NCI-H2107 treated with DMSO at 0.1 percent for 48 hours (cell line): ENCODE results near the gene ENTPD6.
A peak's percentile ranks its signal among the peaks of the same experiment; 100 is the strongest.

Experiments used
- DNase-seq: peaks from one replicate; lab custom pipeline; 2025; ENCODE audit not compliant: unreplicated experiment; lab: John Stamatoyannopoulos, UW

The ENTPD6 gene

GRCh38 chr20:25187635-25188034, 7.9 kb upstream of the ENTPD6 start:
- DNase-seq: no peak

DNA sequence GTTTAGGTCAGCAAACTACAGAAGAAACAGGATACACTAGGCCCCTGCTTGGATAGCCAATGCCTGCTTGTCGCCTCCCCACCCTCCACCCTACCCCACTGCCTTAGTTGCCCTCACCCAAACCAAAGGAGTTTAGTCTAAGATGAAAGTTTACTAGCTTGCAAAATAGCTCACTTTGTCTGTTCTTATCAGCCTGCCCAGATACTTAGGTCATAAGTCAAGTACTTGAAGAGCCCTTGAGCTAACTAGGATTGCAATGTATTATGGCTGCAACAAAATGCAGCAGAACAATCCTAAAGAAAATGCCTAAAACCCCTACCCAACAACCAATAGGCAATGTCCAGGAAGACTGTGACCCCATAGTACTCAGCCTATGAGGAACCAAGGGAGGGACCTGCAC, 7.3 kb upstream of the ENTPD6 start:
- DNase-seq: no peak

DNA sequence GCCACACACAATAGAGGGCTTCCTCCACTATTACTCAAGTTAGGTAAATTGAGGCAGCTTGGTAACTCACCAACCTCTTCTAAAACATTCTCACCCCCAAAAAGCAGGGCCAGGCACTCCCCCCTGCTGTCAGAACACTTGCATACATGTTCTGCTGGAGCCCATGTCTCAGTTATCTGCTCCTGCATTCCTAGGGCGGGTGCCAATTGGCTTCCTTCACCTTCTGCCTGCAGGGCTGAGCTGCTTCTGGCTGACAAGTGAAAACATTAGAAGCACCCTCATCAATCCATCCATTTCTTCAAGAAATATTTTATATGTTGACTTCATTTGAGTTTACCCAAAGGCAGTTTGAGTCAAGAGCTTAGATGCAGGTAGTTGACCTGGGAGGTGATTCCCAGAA, 4.5 kb upstream of the ENTPD6 start:
- no peak for DNase-seq

GRCh38 chr20:25191689-25192088, 3.8 kb upstream of the ENTPD6 start:
- DNase-seq: no peak

DNA sequence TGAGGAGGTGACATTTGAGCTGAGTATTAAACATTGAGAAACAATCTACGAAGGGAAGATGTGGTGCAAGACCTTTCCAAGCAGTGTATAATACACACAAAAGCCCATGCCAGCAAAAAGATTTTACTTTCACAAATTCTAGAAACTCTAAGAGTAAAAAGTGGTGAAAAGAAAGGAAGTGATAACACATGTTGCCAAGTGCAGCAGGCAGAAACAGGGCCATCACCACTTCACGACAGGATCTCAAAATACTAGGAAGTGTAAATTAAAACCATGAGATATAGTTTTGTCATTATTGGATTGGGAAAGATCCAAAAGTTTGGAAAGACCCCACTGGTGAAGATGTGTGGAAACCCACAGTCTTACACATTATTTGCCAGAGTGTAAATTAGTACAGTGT, 1.7 kb upstream of the ENTPD6 start:
- DNase-seq: no peak

DNA sequence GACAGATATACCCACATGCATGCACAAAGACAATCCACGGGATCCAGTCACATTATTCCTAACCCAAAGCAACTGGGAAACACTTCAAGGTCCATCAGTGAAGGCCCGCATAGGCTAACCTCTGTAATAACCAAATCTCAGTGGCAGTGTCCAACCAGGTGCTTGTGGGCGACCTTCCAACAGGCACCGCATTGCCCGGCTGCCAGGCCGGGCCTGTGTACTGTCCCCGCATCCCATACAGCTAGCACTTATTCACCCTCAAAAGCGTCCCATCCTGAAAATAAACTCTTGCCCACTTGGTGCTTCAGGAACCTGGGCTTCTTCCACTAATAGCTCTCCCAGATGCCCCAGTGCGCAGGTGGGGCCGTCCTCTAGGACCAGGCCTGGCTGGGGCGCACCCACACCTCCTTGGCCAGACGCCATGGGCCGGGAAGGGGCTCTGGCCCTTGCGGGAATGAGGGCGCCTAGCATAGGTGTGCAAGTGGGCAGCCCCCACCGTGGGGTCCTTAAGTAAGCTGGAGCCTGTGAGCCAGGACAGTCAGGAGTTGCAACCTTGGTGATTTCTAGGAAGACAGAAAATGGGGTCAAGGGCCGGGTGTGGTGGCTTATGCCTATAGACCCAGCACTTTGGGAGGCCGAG, 1.1 kb upstream of the ENTPD6 start:
- DNase-seq: no peak

DNA sequence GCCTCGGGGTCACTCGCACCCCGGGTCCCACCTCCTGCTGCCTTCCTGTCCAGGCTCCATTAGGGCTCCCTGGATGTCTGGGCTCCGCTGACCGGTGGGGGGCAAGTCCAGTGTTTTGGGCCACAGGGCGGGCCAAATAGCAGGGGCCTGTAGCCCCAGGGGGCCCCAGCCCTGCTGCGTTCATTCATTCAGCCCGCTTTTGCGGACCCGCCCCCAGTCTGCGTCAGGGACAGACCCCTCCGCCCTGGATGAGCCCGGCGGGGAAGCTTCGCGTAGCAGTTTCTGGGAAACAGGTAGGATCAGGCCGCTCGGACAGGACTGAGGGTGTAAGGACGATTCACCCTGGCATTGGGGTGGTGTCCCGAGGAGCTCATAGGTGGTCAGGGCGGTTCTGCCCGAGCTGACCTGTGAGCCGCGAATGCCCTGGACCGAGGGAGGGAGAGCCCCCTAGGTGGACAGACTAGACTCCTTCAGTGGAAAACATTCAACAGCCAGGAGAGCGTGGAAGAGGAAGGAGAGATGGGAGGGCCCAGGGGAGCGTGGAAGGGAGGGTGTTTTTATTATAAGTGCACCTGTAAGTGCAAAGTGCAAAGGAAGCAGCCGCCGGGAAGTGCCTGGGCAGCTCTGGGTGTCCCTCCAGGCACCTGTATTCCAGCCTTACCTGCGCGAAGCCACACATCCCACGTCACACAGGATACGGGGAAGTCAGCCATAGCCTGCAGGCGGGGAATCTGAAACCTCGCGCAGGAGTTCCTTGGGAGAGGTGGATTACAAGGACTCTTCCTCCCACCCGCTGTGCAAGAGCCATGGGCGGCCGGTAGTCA, 662 bp downstream of the ENTPD6 start:
- DNase-seq: peak; percentile 42

DNA sequence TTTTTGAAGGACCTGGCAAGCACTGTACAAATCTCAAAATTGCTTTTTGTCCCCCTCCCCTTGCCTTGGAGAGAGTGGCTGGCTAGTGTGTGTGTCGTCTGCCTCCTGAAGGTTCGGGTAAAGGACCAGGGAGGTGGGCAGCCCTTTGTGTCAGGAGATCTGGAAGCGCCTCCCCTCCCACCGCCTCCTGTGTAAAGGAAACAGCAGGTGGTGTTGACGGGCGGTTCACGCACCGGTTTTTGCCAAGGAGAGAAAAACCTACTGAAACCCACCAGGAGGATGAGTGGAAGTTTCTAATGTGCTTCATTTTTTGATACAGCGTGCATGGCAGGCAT, 1.2 kb downstream of the ENTPD6 start:
- DNase-seq: peak; percentile 42

DNA sequence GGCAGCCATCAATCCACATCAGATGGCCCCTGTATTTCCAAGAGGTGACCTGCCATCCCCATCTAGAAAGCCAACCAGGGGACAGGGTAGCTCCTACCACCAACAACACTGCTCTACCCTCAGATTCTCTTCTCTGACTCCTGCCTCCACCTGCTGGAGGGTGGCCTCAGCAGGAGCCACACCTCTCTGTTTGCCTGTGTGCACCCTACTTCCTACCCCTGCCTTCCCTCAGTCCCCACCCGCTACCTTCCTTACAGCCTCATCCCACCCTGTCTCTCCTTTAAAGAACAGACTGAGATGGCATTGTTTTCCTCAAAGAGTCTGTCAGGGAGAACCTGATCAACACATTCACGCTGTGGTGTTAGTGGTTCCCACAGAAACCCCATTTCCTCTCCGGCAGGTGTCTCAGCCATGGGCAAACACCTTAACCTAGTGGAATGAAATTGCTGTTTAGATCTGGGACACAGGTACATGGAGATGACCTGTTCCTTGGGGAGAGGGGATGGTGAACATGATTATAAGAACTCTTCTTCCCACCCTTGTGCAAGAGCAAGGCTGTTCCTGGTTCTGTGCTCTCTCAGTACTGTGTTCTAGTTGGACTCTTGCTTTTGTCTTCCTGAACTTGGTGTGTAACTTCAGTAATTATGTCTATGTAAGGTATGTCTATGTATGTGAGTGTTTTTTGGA, 1.8 kb downstream of the ENTPD6 start:
- peak; percentile 9 for DNase-seq

DNA sequence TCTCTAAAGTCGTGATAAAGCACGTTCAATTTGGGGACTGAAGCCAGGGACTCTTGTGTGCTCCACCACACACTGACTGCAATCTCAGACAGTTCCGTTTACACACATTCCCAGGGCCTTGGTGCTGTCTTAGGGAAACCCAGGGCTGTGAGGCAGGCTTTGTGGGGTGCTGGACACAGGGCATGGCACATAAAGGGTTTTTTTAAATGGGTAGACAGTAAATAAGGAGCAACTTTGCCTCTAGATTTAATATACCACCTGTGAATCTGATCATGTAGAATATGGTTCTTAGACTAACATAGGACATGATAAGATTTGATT, 2.3 kb downstream of the ENTPD6 start:
- no peak for DNase-seq

DNA sequence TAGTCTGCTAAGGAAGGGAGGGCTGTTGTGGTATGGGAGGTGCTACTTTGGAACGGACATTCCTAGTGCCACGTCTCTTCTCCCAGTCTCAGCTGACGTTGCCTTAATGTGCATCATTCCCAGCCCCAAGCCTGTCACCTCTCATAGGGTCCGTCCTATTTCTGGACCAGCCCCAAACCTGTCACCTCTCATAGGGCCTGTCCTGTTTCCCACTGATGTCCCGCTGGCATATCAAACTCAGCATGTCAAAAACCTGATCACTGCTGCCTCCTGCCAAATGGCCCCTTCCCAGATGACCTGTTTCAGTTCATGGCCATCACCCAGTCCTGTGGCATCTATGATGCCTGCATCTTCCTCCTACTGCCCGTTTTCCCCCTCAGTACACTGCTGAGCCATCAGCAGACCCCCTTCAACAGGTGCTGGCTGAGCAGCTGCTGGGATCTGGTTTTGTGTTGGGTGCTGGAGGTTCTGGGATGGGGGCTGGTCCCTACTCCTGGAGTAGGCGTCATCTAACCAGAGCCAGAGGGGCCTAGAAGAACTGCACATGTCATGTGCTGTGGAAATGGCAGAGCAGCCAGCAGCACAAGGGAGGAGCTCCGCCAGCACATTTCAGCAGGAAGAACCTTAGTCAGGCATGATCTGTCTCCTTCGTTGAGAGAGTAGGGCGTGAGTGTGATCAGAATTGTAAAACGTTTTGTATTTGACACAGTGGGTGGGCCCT, 3.3 kb downstream of the ENTPD6 start:
- no peak for DNase-seq

DNA sequence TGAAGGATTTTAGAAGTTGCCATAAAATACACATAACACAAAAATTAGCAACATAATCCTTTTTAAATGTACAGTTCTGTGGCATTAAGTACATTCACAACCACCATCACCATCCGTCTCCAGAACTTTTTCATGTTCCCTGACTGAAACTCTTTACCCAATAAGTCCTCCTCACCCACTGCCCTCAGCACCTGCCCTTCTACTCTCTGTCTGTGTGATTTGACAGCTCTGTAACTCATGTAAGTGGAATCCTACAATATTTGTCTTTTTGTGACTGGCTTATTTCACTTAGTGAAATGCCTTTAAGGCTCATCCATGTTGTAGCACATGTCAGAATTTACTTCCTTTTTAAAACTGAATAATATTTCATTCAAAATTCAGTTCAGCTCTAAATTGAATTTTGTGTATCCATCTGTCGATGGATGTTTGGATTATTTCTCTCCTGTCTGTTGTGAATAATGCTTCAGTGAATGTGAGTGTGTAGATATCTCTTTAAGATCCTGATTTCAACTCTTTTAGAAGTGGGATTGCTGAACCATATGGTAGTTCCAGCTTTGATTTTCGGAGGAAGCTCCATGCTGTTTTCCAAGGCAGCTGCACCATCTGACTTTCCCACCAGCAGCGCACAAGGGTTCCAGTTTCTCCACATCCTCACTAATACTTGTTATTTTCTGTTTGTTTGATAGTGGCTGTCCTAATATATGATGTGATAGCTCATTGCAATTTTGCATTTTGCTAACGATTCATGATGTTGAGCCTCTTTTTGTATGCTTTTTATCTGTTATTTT, 4.2 kb downstream of the ENTPD6 start:
- no peak for DNase-seq

- DNase-seq: no peak
Observed at GRCh38 chr20:25203089-25203488, 7.6 kb downstream of the ENTPD6 start.

GRCh38 chr20:25203871-25204320, 8.4 kb downstream of the ENTPD6 start:
- DNase-seq: no peak

DNA sequence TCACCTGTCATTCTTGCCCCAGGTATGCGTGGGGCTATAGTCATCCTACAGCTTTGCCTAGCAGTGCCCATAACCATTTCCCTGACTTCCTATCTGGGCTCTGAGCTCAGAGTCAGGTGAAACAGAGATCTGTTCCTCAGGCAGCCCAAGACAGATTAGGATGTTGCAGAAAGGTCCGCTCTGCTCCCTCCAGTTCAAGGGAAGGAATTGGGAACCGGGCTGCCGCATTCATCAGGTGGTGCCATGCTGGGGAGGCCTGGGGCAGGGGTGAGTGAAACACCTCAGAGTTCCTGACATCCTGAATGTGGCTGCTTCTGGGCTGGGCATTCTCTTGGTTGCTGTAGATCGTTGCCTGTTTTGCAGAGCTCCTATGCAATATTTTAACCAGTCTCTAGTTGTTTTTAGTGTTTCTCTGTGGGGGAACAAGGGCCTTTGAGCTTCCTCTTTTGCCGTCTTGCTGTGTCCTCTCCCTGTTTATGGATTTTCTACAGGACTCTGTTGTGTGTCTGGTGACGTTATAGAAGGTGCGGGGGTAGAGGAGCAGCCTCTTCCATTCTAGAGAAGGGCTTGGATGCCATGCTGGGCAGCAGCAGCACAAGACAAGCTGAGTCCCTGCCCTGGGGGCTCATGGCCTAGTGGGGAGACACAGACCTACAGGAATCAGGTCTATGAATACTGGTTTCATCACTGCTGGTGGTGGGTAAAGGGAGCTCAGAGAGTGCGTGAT, 9.2 kb downstream of the ENTPD6 start:
- DNase-seq: no peak

DNA sequence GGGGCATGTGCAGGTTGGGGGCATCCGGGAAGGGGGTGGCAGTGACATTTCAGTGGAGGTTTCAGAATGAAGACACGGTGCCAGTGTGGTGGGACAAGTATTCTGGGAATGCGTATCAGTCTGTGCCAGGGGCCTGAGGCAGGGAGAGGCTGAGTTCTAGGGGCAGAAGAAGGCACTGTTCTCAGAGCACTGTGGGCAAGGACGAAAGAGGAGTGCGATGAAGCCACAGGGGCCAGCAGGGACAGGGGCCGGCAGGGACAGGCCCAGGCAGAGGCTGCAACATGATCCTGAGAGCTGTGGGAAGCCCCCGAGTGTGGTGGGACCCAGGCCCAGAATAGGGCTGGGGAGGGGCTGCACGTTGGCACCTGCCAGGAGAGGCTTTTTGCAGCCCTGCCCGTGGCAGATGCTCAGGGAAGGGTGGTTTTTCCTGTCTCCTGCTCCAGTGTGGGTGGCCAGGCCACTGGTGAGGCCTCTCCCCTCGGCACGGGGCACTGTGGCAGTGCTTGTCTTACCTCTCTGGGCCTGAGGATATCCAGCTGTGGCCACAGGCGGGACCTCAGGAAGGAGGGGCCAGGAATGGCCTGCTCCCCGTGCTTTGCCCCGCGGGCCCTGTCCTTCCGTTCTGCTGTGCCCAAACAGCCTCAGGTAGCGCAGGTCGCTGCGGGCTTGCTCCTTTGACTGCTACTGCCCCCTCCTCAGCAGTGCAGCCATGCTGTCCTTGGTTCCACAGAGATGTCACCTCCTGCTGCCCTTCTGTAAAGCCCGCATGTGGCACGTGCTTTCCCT, 10.0 kb downstream of the ENTPD6 start:
- DNase-seq: no peak

DNA sequence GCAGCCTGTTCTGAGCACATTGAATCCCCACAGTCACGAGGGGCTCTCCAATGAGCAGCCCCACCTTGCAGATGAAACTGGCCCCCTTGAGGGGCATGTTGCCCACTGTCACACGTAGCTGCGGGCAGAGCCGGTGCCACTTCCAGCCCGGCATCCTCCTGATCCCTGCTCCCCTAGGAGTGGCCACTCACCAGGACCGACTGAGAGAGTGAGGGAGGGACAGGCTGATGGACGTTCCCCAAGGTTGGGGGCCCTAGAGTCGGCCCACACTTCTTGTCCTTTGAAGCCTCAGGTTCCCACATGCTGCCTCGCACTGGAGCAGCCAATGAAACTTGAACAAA, 10.5 kb downstream of the ENTPD6 start:
- DNase-seq: no peak

DNA sequence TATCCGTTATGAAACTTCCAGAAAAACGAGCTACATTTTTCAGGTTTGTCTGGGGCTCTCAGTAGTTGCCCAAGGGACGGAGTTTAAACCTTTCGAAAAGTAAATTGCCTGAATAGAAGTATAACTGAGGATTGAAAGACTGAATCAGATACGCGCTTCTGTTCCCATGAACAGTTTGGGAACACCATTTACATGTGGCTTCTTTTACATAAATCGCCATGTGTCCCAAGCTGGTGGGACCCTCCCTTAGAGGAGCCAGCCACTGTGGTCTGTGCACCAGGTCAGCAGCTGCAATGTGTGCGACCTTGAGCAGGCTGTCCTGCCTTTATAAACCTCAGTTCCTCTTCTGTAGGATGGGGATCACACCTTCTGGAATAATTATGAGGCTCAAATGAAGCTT, 11.0 kb downstream of the ENTPD6 start:
- no peak for DNase-seq

- no peak for DNase-seq
Observed at GRCh38 chr20:25207149-25207959, 11.8 kb downstream of the ENTPD6 start.
